ENCODE data around the gene ENOSF1.

Gene ENOSF1

DNA sequence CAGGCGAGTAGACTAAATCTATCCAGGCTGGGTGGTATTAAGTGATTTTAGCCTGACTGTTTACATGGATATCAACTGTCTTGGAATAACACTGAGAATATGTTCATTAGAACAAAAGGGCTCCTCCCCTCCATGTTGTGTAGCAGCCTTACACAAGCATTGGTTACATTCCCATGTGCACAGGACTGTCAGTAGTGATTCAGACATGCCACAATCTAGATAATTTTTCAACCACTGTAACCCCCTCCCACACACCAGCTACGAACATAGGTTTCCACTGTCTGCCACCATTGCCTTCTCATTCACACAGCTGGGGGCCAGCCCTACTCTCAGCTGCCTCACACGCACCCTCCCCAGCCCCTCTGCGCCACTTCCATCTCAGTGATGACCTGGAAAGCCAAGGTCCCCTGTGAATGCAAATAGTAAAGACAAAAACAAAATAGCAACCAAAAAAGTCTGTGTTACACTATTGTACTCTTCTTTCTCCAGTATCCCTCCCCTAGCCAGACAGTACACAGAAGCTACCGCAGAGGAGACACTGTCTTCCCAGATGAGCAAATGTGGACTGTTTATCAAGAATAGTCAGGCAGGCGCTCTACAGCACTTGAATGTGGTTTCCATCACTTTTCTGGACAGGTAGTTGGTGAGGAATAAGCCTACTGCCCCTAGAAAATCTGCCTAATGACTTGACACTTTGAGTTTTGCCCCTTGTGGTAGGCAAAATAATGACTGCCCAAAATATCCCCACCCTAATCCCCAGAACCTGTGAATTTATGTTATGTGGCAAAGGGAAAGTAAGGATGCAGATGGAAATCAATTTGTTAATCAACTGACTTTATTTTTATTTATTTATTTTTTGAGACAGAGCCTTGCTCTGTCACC, 82.9 kb downstream of the ENOSF1 start:
- no peak for DNase-seq

DNA sequence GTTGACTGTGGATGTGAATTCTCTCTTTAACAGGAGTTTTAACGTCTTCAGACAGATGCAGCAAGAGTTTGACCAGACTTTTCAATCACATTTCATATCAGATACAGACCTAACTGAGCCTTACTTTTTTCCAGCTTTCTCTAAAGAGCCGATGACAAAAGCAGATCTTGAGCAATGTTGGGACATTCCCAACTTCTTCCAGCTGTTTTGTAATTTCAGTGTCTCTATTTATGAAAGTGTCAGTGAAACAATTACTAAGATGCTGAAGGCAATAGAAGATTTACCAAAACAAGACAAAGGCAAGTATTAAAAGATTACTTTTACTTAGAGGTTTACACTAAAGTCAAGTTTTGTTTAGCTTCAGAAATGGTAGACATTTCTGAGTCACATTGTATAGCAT, 85.2 kb downstream of the ENOSF1 start:
- no peak for DNase-seq

DNA sequence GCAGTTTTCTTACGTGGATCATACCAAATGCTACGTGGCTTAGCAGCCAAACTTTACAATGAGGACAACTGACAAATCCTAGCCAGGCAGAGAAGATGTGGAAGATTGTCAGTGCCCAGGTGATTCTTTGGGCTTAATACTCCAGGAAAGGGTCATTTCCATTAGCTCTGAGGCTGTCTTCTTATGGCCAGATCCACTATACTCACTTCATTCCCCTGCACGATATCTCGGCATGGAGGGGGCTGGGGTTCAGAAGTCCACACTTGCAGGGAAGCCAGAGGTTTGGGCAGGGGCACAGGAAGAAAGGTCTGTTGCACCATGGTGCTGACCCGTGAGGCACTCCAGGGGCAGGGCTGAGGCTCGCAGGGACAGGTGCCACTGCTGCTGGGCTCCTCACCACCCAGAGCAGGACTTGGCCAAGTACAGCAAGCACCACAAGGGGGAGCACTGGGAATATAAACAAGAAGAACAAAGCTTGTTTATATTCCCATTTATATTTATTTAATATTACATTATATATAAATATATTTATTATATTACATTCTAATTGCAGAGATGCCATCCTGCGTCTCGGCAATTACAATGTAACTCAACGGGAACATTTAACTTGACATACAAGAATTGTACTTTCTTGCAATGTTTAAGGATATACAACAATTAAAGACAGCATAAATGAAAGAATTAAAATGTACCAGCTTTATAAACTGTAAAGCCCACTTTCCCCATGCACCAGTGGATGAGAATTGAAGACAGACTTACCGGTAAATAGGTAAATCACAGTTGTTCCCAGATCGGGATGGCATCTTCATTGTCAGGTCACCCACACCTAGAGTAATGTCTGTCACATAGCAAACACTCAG, 88.4 kb downstream of the ENOSF1 start:
- DNase-seq = peak; percentile 42

DNA sequence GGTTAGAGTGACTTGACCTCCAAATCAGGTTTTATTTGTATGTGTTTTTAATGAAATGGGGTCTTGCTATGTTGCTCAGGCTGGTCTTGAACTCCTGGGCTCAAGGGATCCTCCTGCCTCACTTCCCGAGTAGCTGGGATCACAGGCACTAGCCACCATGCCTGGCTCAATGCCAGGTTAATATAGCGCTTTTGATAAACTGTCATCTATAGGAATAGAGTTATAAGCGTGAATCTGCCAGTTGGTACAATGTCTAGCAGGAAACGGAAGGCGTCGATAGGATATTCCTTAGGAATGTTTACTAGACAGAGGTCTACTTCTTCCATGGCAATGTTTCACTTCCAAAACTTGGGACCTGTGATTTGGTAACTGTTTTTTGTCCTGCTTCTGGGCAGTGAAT, 90.1 kb downstream of the ENOSF1 start:
- no peak for DNase-seq

DNA sequence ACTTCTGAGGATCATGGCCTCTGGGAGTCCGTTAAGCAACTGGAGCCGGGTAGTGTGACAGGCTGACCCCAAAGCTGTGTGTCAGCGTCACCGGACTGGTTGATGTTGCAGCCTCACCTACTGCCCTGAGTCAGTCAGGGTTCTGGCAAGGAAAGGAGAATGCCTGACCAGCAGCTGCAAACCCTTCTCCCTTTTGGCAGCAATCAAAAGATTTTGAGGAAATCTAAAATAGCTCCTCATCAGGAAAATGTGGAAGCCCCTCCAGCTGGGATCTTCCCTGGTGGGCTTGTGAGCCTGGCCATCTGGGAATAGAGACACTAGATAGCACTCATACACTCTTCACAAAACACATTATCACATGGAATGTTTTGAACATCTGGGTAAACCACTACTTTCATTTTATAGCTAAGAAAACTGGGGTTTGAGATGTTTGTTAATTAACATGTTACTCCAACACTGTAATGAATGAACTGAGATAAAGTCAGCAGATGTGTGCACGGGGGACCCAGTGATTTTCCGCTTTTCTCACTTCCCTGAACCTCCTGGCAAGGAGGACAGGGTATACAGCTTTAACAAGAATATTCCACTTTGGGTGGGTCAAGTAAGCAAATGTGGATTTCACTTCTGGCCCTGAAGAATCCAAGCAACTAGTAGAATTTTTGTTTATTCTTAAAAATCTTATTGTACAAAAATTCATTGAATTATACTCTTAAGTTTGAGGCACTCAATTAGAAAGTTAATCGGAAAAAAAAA, 91.0 kb downstream of the ENOSF1 start:
- no peak for DNase-seq

All from DMS79 (cell line).